Muscle layer of colon (tissue), 2 donors: ENCODE results near the gene ABCC3.

Experiments
- H3K27ac ChIP-seq: one replicate; pipeline ENCODE4 v1.7.0; 2013; ENCODE audit warnings: low read depth, mild to moderate bottlenecking, low read length, moderate library complexity
- H3K27me3 ChIP-seq, 2 donors: one replicate each; pipeline ENCODE4 v1.7.0; 2013; ENCODE audit warnings: low read length in 2 of 2, mild to moderate bottlenecking in 2 of 2; ENCODE audit not compliant: insufficient read depth in 2 of 2, control insufficient read depth in 1 of 2
- H3K36me3 ChIP-seq: one replicate; pipeline ENCODE4 v1.7.0; 2013; ENCODE audit warnings: mild to moderate bottlenecking, low read length; ENCODE audit not compliant: insufficient read depth
- H3K4me1 ChIP-seq: one replicate; pipeline ENCODE4 v1.7.0; 2013; ENCODE audit warnings: mild to moderate bottlenecking, low read length; ENCODE audit not compliant: insufficient read depth
- H3K4me3 ChIP-seq, 2 donors: one replicate each; pipeline ENCODE4 v1.7.0; 2013; ENCODE audit warnings: low read length in 2 of 2, low read depth in 1 of 2, mild to moderate bottlenecking in 1 of 2, moderate library complexity in 1 of 2
- H3K9ac ChIP-seq: one replicate; pipeline ENCODE4 v1.7.0; 2013; ENCODE audit warnings: low read length
- H3K9me3 ChIP-seq: one replicate; pipeline ENCODE4 v1.7.0; 2013; ENCODE audit warnings: mild to moderate bottlenecking, low read length
- donor health status: abdominal sarcoma.
- donor health status: Adenocarcinoma of cecum.

The ABCC3 gene

DNA sequence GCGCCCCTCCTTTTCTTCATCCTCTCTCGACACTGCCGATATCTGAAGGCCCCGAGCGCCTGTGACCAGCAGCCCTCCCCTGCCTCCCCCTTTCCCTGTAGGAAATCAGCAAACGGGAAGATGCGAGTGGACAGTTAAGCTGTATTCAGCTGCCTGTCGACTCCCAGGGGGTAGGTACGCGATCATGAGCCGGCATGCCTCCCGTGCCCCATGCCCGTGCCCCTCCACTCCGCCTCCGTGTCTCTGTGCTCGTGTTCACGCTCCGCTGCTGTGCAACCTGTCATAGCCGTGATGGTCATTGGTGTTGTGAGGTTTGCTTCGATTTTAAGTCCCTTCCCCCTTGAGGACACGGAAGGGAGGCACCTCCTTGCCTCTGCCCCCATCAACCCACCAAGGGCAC is 39.8 kb upstream of the ABCC3 start:
- no peak overlapping the region for H3K9ac ChIP-seq
- no peak overlapping the region for H3K4me3 ChIP-seq
- H3K36me3 ChIP-seq: no peaks in the 10 kb centered on the region
- no peaks in the 10 kb centered on the region for H3K27me3 ChIP-seq
- H3K4me1 ChIP-seq: no peaks in the 10 kb centered on the region
- no peaks in the 10 kb centered on the region for H3K9me3 ChIP-seq
- no peak overlapping the region for H3K27ac ChIP-seq

DNA sequence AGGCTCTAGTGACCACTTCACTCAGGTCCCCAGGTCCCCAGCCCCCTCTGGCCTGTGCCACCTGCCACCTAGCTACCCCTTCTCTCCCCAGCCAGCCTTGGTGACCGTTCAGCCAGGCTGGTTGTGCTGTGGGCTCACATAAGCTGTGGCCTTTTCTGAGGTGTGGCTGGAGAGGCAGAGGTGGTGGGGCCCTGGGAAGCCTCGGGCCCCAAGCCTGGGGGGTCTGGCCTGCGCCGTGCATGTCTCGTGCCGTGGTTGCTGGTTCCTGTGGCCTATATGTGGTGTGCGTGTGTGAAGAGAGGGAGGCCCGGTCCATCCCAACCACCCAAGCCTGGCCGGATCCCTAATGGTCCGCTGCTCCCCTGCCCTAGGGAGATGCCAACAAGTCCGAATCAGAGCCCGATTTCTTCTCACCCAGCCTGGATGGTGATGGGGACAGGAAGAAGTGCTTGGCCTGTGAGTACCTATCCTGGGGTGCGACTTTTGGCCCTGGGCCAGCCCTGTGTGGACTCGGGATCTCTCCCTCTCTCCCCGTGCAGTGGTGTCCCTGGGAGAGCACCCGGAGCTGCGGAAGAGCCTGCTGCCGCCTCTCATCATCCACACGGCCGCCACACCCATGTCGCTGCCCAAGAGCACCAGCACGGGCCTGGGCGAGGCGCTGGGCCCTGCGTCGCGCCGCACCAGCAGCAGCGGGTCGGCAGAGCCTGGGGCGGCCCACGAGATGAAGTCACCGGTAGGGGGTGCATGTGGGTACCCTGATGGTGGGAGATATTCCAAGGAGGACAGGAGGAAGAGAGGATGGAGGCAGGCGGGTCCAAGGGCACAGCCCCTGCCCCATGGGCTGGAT is 38.3 kb upstream of the ABCC3 start:
- H3K36me3 ChIP-seq: no peaks in the 10 kb centered on the region
- no peak overlapping the region for H3K4me3 ChIP-seq
- no peaks in the 10 kb centered on the region for H3K4me1 ChIP-seq
- H3K27ac ChIP-seq: no peak overlapping the region
- no peak overlapping the region for H3K9ac ChIP-seq
- no peaks in the 10 kb centered on the region for H3K27me3 ChIP-seq
- H3K9me3 ChIP-seq: no peaks in the 10 kb centered on the region

DNA sequence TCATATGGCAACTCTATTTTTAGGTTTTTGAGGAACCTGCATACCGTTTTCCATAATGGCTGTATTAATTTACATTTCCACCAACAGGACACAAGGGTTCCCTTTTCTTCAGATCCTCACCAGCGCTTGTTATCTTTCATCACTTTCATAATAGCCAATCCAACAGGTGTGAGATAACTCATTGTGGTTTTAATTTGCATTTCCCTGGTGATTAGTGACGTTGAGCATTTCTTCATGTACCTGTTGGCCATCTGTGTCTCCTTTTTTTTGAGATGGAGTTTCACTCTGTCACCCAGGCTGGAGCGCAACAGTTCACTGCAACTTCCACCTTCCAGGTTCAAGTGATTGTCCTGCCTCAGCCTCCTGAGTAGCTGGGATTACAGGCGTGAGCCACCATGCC is 36.2 kb upstream of the ABCC3 start:
- H3K27ac ChIP-seq: no peak overlapping the region
- no peaks in the 10 kb centered on the region for H3K27me3 ChIP-seq
- H3K9me3 ChIP-seq: no peaks in the 10 kb centered on the region
- no peak overlapping the region for H3K4me3 ChIP-seq
- no peaks in the 10 kb centered on the region for H3K36me3 ChIP-seq
- no peak overlapping the region for H3K9ac ChIP-seq
- no peaks in the 10 kb centered on the region for H3K4me1 ChIP-seq

DNA sequence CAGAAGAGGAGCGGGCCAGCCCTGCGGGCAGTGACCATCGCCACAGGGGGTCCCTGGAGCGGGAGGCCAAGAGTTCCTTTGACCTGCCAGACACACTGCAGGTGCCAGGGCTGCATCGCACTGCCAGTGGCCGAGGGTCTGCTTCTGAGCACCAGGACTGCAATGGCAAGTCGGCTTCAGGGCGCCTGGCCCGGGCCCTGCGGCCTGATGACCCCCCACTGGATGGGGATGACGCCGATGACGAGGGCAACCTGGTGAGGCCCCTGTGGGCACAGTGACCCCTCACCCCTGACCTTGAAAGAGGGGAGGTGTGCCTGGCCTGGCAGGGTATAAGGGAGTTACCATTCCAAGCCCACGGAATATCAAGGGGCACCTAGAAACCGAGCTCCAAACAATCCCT is 35.1 kb upstream of the ABCC3 start:
- no peak overlapping the region for H3K9ac ChIP-seq
- H3K27ac ChIP-seq: no peak overlapping the region
- no peak overlapping the region for H3K4me3 ChIP-seq
- H3K9me3 ChIP-seq: no peaks in the 10 kb centered on the region
- H3K4me1 ChIP-seq: peaks cover 6% of the 10 kb centered on the region
- no peaks in the 10 kb centered on the region for H3K27me3 ChIP-seq
- no peaks in the 10 kb centered on the region for H3K36me3 ChIP-seq

DNA sequence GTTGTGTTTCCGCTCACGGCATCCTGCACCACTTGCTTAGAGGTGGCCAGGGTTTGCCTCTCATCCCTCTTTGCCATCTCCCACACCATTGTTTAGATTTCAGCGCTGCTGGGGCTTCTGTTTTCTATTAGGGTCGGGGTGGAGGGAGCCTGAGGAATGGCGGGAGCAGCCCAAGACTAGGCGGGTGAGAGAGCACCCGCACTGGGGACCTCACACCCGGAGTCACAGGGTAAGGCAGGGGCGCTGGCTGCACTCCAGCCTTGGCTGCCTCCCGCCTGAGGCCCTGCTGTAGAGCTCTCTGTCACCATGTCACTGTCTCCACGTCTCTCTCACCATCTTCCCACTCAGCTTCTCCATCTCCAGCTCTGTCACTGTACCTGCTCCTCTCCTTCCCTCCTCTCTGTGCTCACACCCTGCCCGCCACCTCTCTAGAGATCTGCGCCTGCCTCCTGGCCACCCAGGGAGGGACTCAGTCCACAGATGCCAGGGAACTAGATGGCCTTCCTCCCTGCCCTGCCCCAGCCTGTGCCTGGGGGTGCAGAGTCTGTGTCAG is 32.8 kb upstream of the ABCC3 start:
- Histone ChIP-seq H3K4me3 (no peak overlapping the region), H3K27me3 (no peaks in the 10 kb centered on the region), H3K4me1 (peaks cover 14% of the 10 kb centered on the region), H3K9ac (no peak overlapping the region), H3K36me3 (no peaks in the 10 kb centered on the region), H3K27ac (no peak overlapping the region), H3K9me3 (no peaks in the 10 kb centered on the region)

DNA sequence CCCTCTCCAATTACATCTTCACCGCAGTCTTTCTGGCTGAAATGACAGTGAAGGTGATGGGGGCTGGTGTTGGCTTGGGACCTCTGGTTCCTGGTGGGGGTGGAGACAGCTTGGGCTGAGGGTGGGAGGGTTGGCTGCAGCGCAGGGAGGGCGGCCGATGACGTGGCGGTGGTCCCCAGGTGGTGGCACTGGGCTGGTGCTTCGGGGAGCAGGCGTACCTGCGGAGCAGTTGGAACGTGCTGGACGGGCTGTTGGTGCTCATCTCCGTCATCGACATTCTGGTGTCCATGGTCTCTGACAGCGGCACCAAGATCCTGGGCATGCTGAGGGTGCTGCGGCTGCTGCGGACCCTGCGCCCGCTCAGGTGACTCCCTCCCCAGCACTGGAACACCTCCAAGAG is 31.8 kb upstream of the ABCC3 start:
- Histone ChIP-seq H3K4me3 (no peak overlapping the region), H3K27ac (no peak overlapping the region), H3K27me3 (no peaks in the 10 kb centered on the region), H3K4me1 (peaks cover 14% of the 10 kb centered on the region), H3K36me3 (no peaks in the 10 kb centered on the region), H3K9ac (no peak overlapping the region), H3K9me3 (no peaks in the 10 kb centered on the region)

DNA sequence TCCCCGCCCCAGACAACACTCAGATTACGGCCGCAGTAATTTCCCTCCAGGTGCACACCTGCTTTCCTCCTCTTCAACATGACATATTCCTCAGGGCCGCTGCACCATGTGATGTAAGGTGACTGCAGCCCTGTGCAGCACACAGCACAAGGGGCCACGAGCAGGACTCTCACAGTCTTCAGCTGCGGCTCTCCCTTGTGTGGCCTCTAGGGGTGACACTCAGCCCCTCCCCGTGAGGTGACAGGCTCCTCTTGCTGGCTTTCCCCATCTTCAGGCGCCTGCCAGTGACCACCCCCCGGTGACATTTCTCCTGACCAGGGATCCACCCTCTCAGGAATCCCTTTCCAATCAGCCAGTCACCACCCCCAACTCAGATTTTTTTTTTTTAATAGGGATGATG is 31.3 kb upstream of the ABCC3 start:
- no peaks in the 10 kb centered on the region for H3K9me3 ChIP-seq
- no peak overlapping the region for H3K9ac ChIP-seq
- H3K27me3 ChIP-seq: no peaks in the 10 kb centered on the region
- peaks cover 14% of the 10 kb centered on the region for H3K4me1 ChIP-seq
- no peaks in the 10 kb centered on the region for H3K36me3 ChIP-seq
- H3K4me3 ChIP-seq: no peak overlapping the region
- no peak overlapping the region for H3K27ac ChIP-seq

DNA sequence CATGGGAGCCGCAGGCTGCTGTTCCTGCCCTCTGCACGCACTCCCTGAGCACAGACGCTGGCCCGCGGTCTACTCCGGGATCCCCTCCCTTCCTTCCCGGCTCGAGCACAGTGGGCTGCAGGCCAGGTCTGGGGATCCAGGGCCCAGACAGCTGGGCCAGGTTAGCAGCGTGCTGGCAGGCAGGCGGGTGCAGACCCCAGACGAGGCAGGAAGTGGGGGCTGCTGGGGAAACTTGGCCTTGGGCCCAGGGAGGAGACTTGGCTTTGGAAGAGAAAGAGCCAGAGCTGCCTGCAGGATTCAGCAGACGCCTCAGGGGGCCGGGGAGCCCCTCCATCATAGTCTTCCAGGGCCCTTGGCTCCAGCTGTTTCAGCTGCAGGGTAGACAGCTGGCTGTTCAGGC is 30.2 kb upstream of the ABCC3 start:
- H3K36me3 ChIP-seq: no peaks in the 10 kb centered on the region
- no peak overlapping the region for H3K4me3 ChIP-seq
- no peak overlapping the region for H3K27ac ChIP-seq
- H3K9me3 ChIP-seq: no peaks in the 10 kb centered on the region
- H3K4me1 ChIP-seq: peaks cover 14% of the 10 kb centered on the region
- no peak overlapping the region for H3K9ac ChIP-seq
- H3K27me3 ChIP-seq: no peaks in the 10 kb centered on the region

DNA sequence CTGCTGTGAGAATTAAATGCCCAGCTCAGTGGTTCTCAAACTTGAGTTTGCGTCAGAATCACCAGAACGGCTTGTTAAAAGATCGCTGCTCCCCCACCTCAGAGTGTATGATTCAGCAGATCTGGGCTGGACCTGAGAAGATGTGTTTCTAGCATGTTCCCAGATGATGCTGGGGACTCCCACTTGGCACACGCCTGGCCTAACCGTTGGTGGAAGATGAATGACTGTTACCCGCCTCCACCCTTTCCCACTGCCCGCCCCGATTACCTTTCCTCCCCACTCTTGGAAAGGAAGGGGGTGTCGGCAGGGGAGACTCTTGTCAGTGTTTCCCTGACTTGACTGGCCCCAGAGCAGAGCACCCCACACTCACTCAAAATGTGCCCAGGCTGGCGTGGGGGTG is 29.3 kb upstream of the ABCC3 start:
- Histone ChIP-seq H3K27me3 (peaks cover 0 to 6% of the 10 kb centered on the region in 2 donors), H3K36me3 (no peaks in the 10 kb centered on the region), H3K9ac (no peak overlapping the region), H3K4me3 (no peak overlapping the region), H3K9me3 (no peaks in the 10 kb centered on the region), H3K27ac (no peak overlapping the region), H3K4me1 (peaks cover 14% of the 10 kb centered on the region)

DNA sequence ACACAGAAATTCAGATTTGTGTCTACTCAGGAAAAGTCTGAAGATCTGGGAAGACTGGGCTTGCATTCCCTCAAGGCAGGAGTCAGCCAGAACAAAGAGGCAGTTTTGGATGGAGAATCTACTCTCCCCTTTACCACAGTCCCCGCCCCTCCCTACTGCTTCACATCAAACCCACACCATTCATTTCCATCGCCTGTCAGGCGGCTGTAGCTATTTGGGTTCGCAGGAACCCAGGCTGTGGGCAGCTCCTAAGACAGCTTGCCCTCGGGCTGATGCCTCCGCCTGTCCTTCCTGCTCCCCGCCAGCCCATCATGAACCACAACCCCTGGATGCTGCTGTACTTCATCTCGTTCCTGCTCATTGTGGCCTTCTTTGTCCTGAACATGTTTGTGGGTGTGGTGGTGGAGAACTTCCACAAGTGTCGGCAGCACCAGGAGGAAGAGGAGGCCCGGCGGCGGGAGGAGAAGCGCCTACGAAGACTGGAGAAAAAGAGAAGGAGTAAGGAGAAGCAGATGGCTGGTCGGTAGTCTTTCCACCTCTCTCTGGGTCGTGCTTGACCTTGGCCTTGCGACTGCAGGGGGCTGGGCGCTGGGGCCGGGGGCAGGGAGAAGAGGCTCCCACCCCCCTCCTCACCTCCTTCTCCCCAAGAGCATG is 27.0 kb upstream of the ABCC3 start:
- Histone ChIP-seq H3K27me3 (peaks cover 0 to 6% of the 10 kb centered on the region in 2 donors), H3K9me3 (no peaks in the 10 kb centered on the region), H3K27ac (no peak overlapping the region), H3K4me1 (peaks cover 14% of the 10 kb centered on the region), H3K36me3 (no peaks in the 10 kb centered on the region), H3K4me3 (no peak overlapping the region), H3K9ac (no peak overlapping the region)

DNA sequence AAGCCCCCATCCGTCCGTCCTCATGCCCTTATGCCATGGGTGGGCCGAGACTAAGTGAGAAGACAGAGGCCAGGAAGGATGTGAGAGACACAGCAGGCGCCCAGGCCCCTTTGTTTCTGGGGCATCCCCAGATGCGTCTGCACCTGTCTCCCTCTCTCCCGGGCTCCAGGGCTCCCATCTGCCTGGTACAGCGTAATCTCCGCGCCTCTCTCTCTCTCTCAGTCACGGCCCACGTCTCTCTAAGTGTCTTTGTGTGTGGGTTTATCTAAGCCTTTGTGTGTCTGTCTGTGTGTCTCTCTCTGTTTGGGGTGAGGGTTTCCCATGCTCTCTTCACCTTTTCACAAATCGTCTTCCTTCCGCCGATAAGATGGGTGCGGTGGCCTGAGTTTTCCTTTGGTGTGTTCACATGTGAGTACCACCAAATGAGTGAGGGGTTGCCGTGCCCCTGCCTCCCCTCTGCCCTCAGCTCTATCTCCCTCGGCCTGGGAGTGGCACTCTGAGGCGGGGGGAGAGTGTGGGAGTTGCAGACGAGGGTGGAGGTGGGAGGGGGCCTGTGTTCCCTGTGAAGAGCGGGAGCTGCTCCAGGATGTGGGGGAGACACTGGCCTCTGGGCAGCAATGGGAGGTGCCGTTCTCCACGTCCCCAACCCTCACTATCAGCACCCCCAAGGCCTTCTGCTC is 25.8 kb upstream of the ABCC3 start:
- no peak overlapping the region for H3K9ac ChIP-seq
- peaks cover 0 to 6% of the 10 kb centered on the region in 2 donors for H3K27me3 ChIP-seq
- no peaks in the 10 kb centered on the region for H3K9me3 ChIP-seq
- H3K27ac ChIP-seq: no peak overlapping the region
- peaks cover 14% of the 10 kb centered on the region for H3K4me1 ChIP-seq
- no peaks in the 10 kb centered on the region for H3K36me3 ChIP-seq
- no peak overlapping the region for H3K4me3 ChIP-seq
